HEK293 (cell line): ENCODE results near the gene SZRD1.

ENCODE experiments used
- CTCF ChIP-seq: fragments of 450-650 bp; formaldehyde crosslinking; IDR thresholded peaks from 2 replicates; pipeline ENCODE4 v1.5.1; 2016; ENCODE audit warnings: missing biosample characterization, missing genetic modification characterization
- GLIS1 ChIP-seq: fragments of 450-650 bp; formaldehyde crosslinking; IDR thresholded peaks from 2 replicates; pipeline ENCODE4 v1.5.1; 2016; ENCODE audit warnings: missing biosample characterization, missing genetic modification characterization
- KLF10 ChIP-seq: fragments of 450-650 bp; IDR thresholded peaks from 2 replicates; pipeline ENCODE4 v1.5.1; 2018; ENCODE audit warnings: missing biosample characterization, mild to moderate bottlenecking, missing genetic modification characterization
- SP7 ChIP-seq: fragments of 450-650 bp; formaldehyde crosslinking; IDR thresholded peaks from 2 replicates; pipeline ENCODE4 v1.5.1; 2016; ENCODE audit warnings: missing biosample characterization, missing genetic modification characterization
- ZBTB17 ChIP-seq: fragments of 450-650 bp; formaldehyde crosslinking; IDR thresholded peaks from 2 replicates; pipeline ENCODE4 v1.5.1; 2016; ENCODE audit warnings: missing biosample characterization, missing genetic modification characterization
- ZBTB21 ChIP-seq: fragments of 450-650 bp; formaldehyde crosslinking; IDR thresholded peaks from 2 replicates; pipeline ENCODE4 v1.5.1; 2017; ENCODE audit warnings: missing biosample characterization, missing genetic modification characterization
- ZFP41 ChIP-seq: fragments of 450-650 bp; formaldehyde crosslinking; IDR thresholded peaks from 2 replicates; pipeline ENCODE4 v1.5.1; 2016; ENCODE audit warnings: missing biosample characterization, missing genetic modification characterization, borderline replicate concordance
- ZNF133 ChIP-seq: fragments of 450-650 bp; formaldehyde crosslinking; IDR thresholded peaks from 2 replicates; pipeline ENCODE4 v1.5.1; 2016; ENCODE audit warnings: missing biosample characterization, missing genetic modification characterization
- ZNF510 ChIP-seq: fragments of 450-650 bp; formaldehyde crosslinking; IDR thresholded peaks from 2 replicates; pipeline ENCODE4 v1.5.1; 2018; ENCODE audit warnings: mild to moderate bottlenecking, missing genetic modification characterization, missing biosample characterization; ENCODE audit not compliant: insufficient replicate concordance
- ZNF544 ChIP-seq: fragments of 450-650 bp; formaldehyde crosslinking; IDR thresholded peaks from 2 replicates; pipeline ENCODE4 v1.5.0; 2017; ENCODE audit warnings: missing biosample characterization, missing genetic modification characterization
- ZNF610 ChIP-seq: fragments of 450-650 bp; formaldehyde crosslinking; IDR thresholded peaks from 2 replicates; pipeline ENCODE4 v1.5.1; 2016; ENCODE audit warnings: missing biosample characterization, missing genetic modification characterization, borderline replicate concordance

GRCh38 chr1:16326833-16327404 lies 40.1 kb upstream of the SZRD1 start:
- TF ChIP-seq GLIS1 (tag by site-specific recombination) (no peak), ZBTB17 (tag by site-specific recombination) (no peak), ZNF610 (no peak), ZFP41 (tag by site-specific recombination) (no peak), KLF10 (tag by site-specific recombination) (no peak), ZNF133 (tag by site-specific recombination) (no peak), CTCF (tag by site-specific recombination) (no peak), ZBTB21 (tag by site-specific recombination) (no peak), SP7 (tag by site-specific recombination) (no peak), ZNF510 (tag by site-specific recombination) (no peak), ZNF544 (tag by site-specific recombination) (no peak)
